Mesothelial cell of epicardium (in vitro differentiated cells): Measurements from ENCODE around the gene KCNJ16. TPM values are rescaled to one million over a fixed set of nuclear protein-coding genes. Genes with fewer than 3 reads are reported as not detected.

ENCODE experiments used
- DNase-seq, 2 experiments: peaks; one replicate each; pipeline ENCODE4 v3.0.0; 2021; ENCODE audit warnings: low spot score in 2 of 2; ENCODE audit not compliant: unreplicated experiment in 2 of 2
- H3K27ac Mint-ChIP-seq: 2 replicates; pipeline ENCODE4 v1.8.0; 2021; ENCODE audit warnings: mixed read lengths
- H3K27me3 Mint-ChIP-seq: 2 replicates; pipeline ENCODE4 v1.8.0; 2021; ENCODE audit warnings: low read depth, mixed read lengths
- H3K36me3 Mint-ChIP-seq: 2 replicates; pipeline ENCODE4 v1.8.0; 2021; ENCODE audit warnings: mixed read lengths
- H3K4me1 Mint-ChIP-seq: 2 replicates; pipeline ENCODE4 v1.8.0; 2021; ENCODE audit warnings: mixed read lengths
- H3K4me3 Mint-ChIP-seq: 2 replicates; pipeline ENCODE4 v1.8.0; 2021; ENCODE audit warnings: mild to moderate bottlenecking, moderate library complexity, mixed read lengths
- H3K9me3 Mint-ChIP-seq: 2 replicates; pipeline ENCODE4 v1.8.0; 2021; ENCODE audit warnings: mixed read lengths
- CTCF ChIP-seq: fragments of 200-600 bp; sonication (generic); IDR thresholded peaks from one replicate; pipeline ENCODE4 v1.5.0; 2021; ENCODE audit warnings: antibody characterized with exemption; ENCODE audit not compliant: unreplicated experiment
- total RNA-seq: library from RNA; stranded (reverse); gene quantifications from 3 replicates; pipeline ENCODE4 v1.2.1, GENCODE V29; 2021

Gene KCNJ16
- total RNA-seq, 1 donor from 2014 or later = 0.18 TPM

DNA sequence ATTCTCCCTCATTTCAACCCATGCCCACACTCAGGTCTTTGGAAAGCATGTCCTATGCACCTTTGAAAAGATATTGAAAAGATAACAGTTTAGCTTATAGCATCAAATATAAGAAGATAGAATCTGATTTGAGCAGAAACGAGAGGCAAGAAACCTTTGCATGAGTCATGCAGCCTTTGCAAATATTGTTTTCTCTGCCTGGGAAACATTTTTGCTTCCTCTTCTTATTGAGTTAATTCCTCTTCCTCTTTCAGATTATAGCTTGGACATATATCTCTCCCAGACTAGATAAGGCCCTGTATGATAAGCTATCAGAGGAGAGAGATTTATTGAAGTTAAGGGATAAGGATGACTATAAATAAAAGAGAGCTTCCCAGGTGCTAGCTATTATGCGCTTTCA, 48.2 kb downstream of the KCNJ16 start:
- DNase-seq = no peak
- no peak overlapping the region for H3K4me3 Mint-ChIP-seq
- no peaks in the 10 kb centered on the region for H3K27me3 Mint-ChIP-seq
- H3K4me1 Mint-ChIP-seq = peaks cover 38% of the 10 kb centered on the region
- H3K27ac Mint-ChIP-seq = peak overlapping the region; percentile 14
- H3K9me3 Mint-ChIP-seq = peaks cover 21% of the 10 kb centered on the region
- TF ChIP-seq CTCF = no peak
- H3K36me3 Mint-ChIP-seq = peaks cover 7% of the 10 kb centered on the region

- peaks cover 17% of the 10 kb centered on the region for H3K9me3 Mint-ChIP-seq
- H3K4me3 Mint-ChIP-seq = no peak overlapping the region
- H3K27me3 Mint-ChIP-seq = no peaks in the 10 kb centered on the region
- H3K4me1 Mint-ChIP-seq = peaks cover 35% of the 10 kb centered on the region
- H3K27ac Mint-ChIP-seq = peak overlapping the region; percentile 70
- peaks cover 4% of the 10 kb centered on the region for H3K36me3 Mint-ChIP-seq
- TF ChIP-seq CTCF = no peak
- DNase-seq = no peak
Observed at GRCh38 chr17:70124723-70125122, 49.7 kb downstream of the KCNJ16 start.

DNA sequence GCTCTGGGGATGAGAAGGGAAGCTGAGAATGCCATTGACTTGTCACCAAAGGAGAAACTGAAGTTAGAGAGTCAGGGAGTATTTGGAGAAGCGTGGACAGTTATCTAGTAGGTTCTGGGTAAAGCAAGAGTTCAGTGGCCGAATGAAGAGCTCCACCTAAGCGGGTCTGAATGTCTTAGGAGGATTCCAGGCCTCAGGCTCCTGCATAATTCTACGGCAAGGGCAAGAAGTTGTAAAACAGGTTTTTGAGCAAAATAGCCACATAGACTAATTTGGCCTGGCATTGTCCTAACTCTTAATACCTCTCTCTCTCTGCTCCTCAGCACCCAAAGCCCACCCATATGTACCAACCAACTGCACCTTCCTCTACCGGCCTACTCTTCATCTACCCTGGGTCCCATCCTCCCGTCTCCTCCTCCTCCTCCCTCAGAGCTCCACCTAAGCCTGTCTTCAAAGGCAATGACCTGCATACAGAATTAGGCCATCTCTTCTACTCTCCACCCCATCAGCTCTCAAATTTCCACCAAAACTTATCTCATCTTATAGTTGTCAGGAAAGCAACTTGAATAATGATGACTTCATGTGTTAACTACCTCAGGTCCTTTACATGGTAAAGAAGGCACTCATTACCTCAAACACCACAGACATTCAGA, 52.3 kb downstream of the KCNJ16 start:
- Mint-ChIP-seq H3K9me3 (peaks cover 16% of the 10 kb centered on the region), H3K4me1 (peaks cover 49% of the 10 kb centered on the region), H3K4me3 (no peak overlapping the region), H3K27me3 (no peaks in the 10 kb centered on the region), H3K27ac (peak overlapping the region; percentile 58), H3K36me3 (peaks cover 3% of the 10 kb centered on the region)
- no peak for TF ChIP-seq CTCF
- DNase-seq = no peak

GRCh38 chr17:70128727-70129238, 53.8 kb downstream of the KCNJ16 start:
- H3K27ac Mint-ChIP-seq = no peak overlapping the region
- peaks cover 37% of the 10 kb centered on the region for H3K4me1 Mint-ChIP-seq

GRCh38 chr17:70130289-70130688, 55.3 kb downstream of the KCNJ16 start:
- peaks cover 42% of the 10 kb centered on the region for H3K4me1 Mint-ChIP-seq
- peaks cover 3% of the 10 kb centered on the region for H3K36me3 Mint-ChIP-seq
- DNase-seq = no peak
- H3K4me3 Mint-ChIP-seq = no peak overlapping the region
- H3K27ac Mint-ChIP-seq = peak overlapping the region; percentile 13
- no peak for TF ChIP-seq CTCF
- H3K9me3 Mint-ChIP-seq = peaks cover 25% of the 10 kb centered on the region
- H3K27me3 Mint-ChIP-seq = no peaks in the 10 kb centered on the region

More at GRCh38 chr17:70128727-70129238, 53.8 kb downstream of the KCNJ16 start:
- Mint-ChIP-seq H3K27me3 (no peaks in the 10 kb centered on the region), H3K4me3 (no peak overlapping the region), H3K36me3 (peaks cover 3% of the 10 kb centered on the region), H3K9me3 (peaks cover 25% of the 10 kb centered on the region)
- DNase-seq = no peak
- TF ChIP-seq CTCF = no peak
